Activated CD8-positive, alpha-beta T cell treated with anti-CD3 and anti-CD28 coated beads for 36 hours (primary cell): ENCODE data around the gene MOV10L1. TPM values are rescaled to one million over a fixed set of nuclear protein-coding genes. Genes with fewer than 3 reads are reported as not detected.

Source experiments
- ATAC-seq: fragments of 200-7000 bp; cut with Tn5 transposase; one replicate; pipeline ENCODE4 v1.10.0; 2021; ENCODE audit warnings: mild to moderate bottlenecking, moderate library complexity
- CTCF ChIA-PET: fragments of 350-600 bp; sonication (Branson Sonifier 250); formaldehyde crosslinking; loops from one replicate; lab custom pipeline; 2021; ENCODE audit warnings: antibody characterized with exemption; lab: Charles Lee
- POLR2A ChIA-PET: fragments of 350-600 bp; sonication (Branson Sonifier 250); formaldehyde crosslinking; loops from one replicate; lab custom pipeline; 2021; ENCODE audit warnings: antibody characterized with exemption; lab: Charles Lee
- DNase-seq: peaks from one replicate; pipeline ENCODE4 v3.0.0-alpha.2; 2020
- H3K27ac Mint-ChIP-seq: one replicate; pipeline ENCODE4 v1.8.0; 2021; ENCODE audit warnings: mild to moderate bottlenecking, mixed read lengths
- H3K27me3 Mint-ChIP-seq: one replicate; pipeline ENCODE4 v1.8.0; 2021; ENCODE audit warnings: mixed read lengths
- H3K36me3 Mint-ChIP-seq: one replicate; pipeline ENCODE4 v1.8.0; 2021; ENCODE audit warnings: low read depth, mixed read lengths
- H3K4me1 Mint-ChIP-seq: one replicate; pipeline ENCODE4 v1.8.0; 2021; ENCODE audit warnings: low read depth, mixed read lengths
- H3K4me3 Mint-ChIP-seq: one replicate; pipeline ENCODE4 v1.8.0; 2021; ENCODE audit warnings: mild to moderate bottlenecking, moderate library complexity, mixed read lengths
- H3K9me3 Mint-ChIP-seq: one replicate; pipeline ENCODE4 v1.8.0; 2021; ENCODE audit warnings: mixed read lengths
- intact Hi-C: fragments of 100-400 bp; cut with micrococcal nuclease; formaldehyde crosslinking; loops from one replicate; pipeline ENCODE4 v1.10.0; 2022
- total RNA-seq, 2 experiments: library from RNA; stranded (reverse); gene quantifications; one replicate each; pipeline ENCODE4 v1.2.3, GENCODE V29; 2021
- TF ChIP-seq, protein P1 (sequence below): fragments of 200-600 bp; IDR thresholded peaks from one replicate; pipeline ENCODE4 v1.8.0; 2022; ENCODE audit warnings: antibody characterized with exemption, mild to moderate bottlenecking

MOV10L1 gene
- total RNA-seq, 2 experiments from 2014 or later = 0.34 TPM; not detected in 1

DNA sequence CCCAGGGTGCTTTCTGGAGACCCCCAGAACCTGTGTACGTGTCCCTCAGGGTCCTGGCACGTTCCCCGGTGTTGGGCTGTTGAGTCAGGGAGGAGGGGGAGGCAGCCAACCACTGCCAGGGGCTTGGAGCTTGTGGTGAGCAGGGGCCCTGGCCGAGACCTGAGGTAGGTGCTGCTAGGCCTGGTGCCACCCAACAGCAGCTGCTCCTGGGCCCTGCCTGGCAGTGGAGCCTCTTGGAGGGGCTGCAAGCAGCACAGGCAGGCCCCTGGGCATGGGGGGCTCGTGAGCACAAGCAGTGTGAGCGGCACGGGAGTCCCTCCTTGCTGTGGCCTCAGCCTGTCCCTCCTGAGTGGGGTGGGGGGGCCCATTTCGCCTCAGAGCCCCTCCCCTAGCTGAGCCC, 103.8 kb downstream of the MOV10L1 start:
- H3K27ac Mint-ChIP-seq = no peak overlapping the region
- H3K9me3 Mint-ChIP-seq = no peaks in the 10 kb centered on the region
- POLR2A ChIA-PET = no interaction called here

DNA sequence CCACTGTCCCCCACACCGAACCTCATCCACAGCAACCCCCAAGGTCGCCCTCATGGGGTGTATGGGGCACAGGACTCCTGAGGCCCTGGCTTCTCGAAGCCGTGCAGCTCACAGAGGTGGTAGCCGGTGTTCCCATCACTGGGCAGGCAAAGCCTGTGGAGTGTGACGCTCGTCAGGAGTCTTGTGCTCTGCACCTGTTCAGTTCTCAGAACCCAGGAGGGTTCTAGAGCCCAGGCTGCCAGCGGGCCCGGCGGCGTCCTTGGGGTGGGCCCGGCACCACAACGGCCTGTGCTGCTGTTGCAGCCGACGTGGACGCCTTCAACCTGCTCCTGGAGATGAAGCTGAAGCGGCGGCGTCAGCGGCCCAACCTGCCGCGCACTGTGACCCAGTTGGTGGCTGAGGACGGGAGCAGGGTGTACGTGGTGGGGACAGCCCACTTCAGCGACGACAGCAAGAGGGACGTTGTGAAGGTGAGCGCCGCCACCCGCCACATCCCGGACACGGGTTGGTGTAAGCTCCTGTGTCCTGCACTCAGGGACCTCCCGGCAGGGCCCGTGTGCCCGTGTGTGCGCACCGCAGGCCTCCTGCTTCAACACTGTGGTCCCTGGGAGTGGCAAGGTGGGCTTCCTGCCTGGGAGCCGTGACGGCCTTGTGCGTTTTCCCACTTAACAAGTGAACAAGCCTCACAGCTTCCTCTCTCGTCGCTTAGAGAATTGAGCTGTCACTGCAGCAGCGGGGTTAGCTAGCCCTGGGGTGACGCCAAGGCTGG, 104.4 kb downstream of the MOV10L1 start:
- intact Hi-C loops = no loop called here
- Mint-ChIP-seq H3K4me1 (peaks cover 29% of the 10 kb centered on the region), H3K27ac (no peak overlapping the region), H3K36me3 (peaks cover 20% of the 10 kb centered on the region), H3K9me3 (no peaks in the 10 kb centered on the region), H3K27me3 (no peaks in the 10 kb centered on the region), H3K4me3 (no peak overlapping the region)
- DNase-seq (no peak), ATAC-seq (no peak)
- TF ChIP-seq, protein P1, sequence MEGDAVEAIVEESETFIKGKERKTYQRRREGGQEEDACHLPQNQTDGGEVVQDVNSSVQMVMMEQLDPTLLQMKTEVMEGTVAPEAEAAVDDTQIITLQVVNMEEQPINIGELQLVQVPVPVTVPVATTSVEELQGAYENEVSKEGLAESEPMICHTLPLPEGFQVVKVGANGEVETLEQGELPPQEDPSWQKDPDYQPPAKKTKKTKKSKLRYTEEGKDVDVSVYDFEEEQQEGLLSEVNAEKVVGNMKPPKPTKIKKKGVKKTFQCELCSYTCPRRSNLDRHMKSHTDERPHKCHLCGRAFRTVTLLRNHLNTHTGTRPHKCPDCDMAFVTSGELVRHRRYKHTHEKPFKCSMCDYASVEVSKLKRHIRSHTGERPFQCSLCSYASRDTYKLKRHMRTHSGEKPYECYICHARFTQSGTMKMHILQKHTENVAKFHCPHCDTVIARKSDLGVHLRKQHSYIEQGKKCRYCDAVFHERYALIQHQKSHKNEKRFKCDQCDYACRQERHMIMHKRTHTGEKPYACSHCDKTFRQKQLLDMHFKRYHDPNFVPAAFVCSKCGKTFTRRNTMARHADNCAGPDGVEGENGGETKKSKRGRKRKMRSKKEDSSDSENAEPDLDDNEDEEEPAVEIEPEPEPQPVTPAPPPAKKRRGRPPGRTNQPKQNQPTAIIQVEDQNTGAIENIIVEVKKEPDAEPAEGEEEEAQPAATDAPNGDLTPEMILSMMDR = no peak
- POLR2A ChIA-PET = interaction anchor here (0.7 kb wide), 1 partner anchor 42 kb away, joined by 3 read pairs; no protein-coding TSS in a partner anchor
- CTCF ChIA-PET = interaction anchor here (1.6 kb wide), 1 partner anchor 48 kb away, joined by 3 read pairs; no protein-coding TSS in a partner anchor

More for the DNA sequence above, 103.8 kb downstream of the MOV10L1 start:
- DNase-seq (no peak), ATAC-seq (no peak)
- TF ChIP-seq, protein P1 = no peak
- intact Hi-C loops = no loop called here
- H3K4me3 Mint-ChIP-seq = no peak overlapping the region
- CTCF ChIA-PET = interaction anchor here (1.6 kb wide), 1 partner anchor 49 kb away, joined by 3 read pairs; no protein-coding TSS in a partner anchor
- no peaks in the 10 kb centered on the region for H3K27me3 Mint-ChIP-seq
- peaks cover 34% of the 10 kb centered on the region for H3K4me1 Mint-ChIP-seq
- H3K36me3 Mint-ChIP-seq = peaks cover 20% of the 10 kb centered on the region

- peaks cover 24% of the 10 kb centered on the region for H3K4me1 Mint-ChIP-seq
- CTCF ChIA-PET = no interaction called here
Measured at GRCh38 chr22:50196256-50196655, 106.5 kb downstream of the MOV10L1 start.

GRCh38 chr22:50197000-50197800, 107.4 kb downstream of the MOV10L1 start:
- DNase-seq (no peak), ATAC-seq (no peak)
- Mint-ChIP-seq H3K4me3 (no peak overlapping the region), H3K27ac (no peak overlapping the region), H3K4me1 (peaks cover 19% of the 10 kb centered on the region), H3K27me3 (no peaks in the 10 kb centered on the region), H3K9me3 (no peaks in the 10 kb centered on the region), H3K36me3 (peaks cover 17% of the 10 kb centered on the region)
- POLR2A ChIA-PET = no interaction called here
- intact Hi-C loops = no loop called here
- CTCF ChIA-PET = no interaction called here
- TF ChIP-seq, protein P1 = no peak

More at GRCh38 chr22:50196256-50196655, 106.5 kb downstream of the MOV10L1 start:
- intact Hi-C loops = no loop called here
- POLR2A ChIA-PET = interaction anchor here (0.6 kb wide), 1 partner anchor 418 kb away, joined by 4 read pairs; no protein-coding TSS in a partner anchor
- DNase-seq (no peak), ATAC-seq (no peak)
- H3K27me3 Mint-ChIP-seq = no peaks in the 10 kb centered on the region
- TF ChIP-seq, protein P1 = no peak
- H3K9me3 Mint-ChIP-seq = no peaks in the 10 kb centered on the region
- peaks cover 22% of the 10 kb centered on the region for H3K36me3 Mint-ChIP-seq
- no peak overlapping the region for H3K4me3 Mint-ChIP-seq
- H3K27ac Mint-ChIP-seq = no peak overlapping the region
